NCI-H345 treated with DMSO at 0.1 percent for 48 hours (cell line): ENCODE results near the gene PTPRN2.
"Not testable (repeated sequence)": the region's sequence is repeated elsewhere in the genome, so short reads cannot be mapped to it uniquely, and the experiment has no call there.

Experiments
- DNase-seq: peaks from one replicate; lab custom pipeline; 2025; ENCODE audit not compliant: unreplicated experiment; lab: John Stamatoyannopoulos, UW

The PTPRN2 gene

GRCh38 chr7:157994319-157994718 is 593.3 kb downstream of the PTPRN2 start:
- no peak for DNase-seq

GRCh38 chr7:157993406-157994105 is 594.1 kb downstream of the PTPRN2 start:
- no peak for DNase-seq

DNA sequence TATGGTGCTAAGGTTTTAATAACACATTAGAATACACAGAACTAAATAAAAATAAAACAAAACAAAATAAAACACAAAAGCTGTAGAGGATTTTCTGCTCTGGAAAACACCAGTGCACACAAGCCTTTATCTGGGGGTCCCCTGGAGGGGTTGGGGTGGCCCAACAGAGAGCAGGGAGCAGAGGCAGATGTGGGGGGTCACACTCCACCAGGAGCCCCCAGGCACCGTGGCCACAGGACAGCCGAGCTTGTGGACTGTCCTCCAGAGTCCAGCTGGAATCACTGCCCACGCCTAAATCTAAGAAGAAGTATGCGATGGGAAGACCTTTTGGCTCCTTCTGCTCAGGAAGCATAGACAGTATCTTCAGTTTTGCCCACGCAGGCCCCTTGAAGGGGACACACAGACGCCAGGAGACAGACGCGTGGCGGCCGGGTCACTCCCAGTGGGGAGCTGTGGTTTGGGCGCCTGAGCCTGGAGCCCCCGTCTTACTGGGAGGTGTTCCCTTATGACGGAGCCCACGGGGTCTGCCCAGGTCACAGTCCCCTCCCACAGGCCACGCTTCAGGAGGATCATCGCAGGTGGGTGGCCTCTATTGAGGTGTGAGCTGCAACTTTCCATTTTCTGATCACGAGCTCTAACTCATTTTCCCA is 595.0 kb downstream of the PTPRN2 start:
- no peak for DNase-seq

DNA sequence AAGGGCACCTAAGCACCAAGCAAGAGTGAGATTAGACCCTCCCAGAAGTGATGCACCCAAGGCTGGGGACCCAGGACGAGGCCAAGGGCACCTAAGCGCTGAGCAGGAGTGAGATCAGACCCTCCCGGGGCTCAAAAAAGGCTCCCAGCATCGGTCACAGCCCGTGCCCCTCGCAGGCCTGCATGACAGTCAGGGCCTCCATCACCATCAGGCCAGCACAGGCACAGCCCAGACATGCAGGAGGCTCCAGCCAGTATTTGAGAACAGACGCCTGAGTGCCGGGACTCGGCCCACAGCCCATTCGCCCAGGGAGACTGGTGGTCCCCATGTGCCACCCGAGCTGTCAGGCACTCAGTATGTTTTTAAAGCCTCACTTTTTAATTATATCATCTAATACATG is 595.9 kb downstream of the PTPRN2 start:
- DNase-seq, result no peak

DNA sequence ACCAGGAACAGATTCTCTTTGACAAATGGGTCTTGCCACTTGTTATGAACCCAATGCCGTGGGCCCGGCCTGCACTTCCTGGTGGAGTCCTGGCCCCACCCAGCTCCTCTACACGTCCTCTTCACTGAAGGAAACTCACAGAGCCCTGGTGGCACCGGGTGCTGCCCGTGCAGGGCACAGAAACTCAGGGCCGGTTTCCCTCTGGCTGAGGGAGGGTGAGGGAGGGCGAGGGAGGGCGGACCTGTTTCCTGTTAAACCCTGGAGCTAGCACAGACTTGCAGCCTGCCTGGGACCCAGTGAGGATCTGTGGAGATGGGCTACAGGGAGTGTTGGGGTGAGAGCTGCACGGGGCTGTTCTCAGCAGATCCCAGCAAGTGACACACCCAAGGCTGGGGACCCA is 596.3 kb downstream of the PTPRN2 start:
- DNase-seq, result no peak

GRCh38 chr7:157990881-157991250 is 596.8 kb downstream of the PTPRN2 start:
- no peak for DNase-seq

GRCh38 chr7:157990226-157990880 is 597.3 kb downstream of the PTPRN2 start:
- DNase-seq, result no peak

GRCh38 chr7:157989589-157989988 is 598.0 kb downstream of the PTPRN2 start:
- no peak for DNase-seq

GRCh38 chr7:157987906-157988305 is 599.7 kb downstream of the PTPRN2 start:
- no peak for DNase-seq

GRCh38 chr7:157986051-157986450 is 601.6 kb downstream of the PTPRN2 start:
- no peak for DNase-seq

DNA sequence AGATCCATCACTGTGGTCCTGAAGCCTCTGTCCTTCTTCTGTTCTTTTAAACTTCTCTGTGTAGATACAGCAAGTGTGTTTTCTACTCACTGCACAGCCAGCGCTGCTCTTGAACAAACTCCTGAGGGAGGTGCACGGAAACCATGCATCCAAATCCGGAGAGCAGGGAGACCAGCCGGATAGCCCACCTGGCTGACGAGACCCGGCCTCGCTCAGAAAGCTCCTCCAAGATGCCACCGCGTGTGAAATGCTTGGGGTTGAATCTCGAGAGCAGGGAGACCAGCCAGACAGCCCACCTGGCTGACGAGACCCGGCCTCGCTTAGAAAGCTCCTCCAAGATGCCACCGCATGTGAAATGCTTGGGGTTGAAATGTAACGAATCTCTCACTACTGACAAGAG is 602.0 kb downstream of the PTPRN2 start:
- DNase-seq, result no peak

DNA sequence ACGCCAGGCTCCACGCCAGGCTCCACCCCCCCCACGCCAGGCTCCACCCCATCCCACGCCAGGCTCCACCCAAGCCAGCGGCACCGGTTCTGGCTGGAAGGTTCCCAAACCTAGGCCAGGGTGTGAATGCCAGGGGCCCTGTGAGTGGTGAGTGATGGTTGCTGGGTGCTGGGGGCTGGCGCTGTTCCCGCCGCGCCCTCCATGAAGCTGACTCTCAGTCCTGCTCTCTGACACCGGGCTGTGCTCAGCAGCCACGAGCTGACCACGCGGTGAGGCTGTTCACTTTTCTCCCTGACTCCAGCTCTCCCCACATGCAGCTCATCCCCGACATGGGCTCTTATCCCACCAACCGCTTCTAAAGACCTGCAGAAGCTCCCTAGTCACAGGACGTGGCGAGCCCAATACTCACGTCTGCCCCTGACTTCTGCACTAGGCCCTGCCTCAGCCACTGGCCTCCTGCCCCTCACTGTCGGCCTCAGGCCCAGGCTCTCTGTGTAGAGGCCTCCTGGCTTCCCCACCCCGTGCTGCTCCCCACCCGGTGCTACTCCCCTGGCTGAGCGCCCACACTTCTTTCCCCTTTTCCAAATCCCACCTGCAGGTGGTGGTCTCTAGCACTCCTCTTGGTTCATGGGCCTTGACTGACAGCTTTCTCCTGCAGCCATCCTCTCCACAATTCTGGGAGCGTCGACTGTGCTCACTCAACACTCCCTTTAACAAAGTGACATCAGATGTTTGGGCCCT is 603.0 kb downstream of the PTPRN2 start:
- DNase-seq, result no peak

- no peak for DNase-seq
Observed at GRCh38 chr7:157983502-157984422, 603.9 kb downstream of the PTPRN2 start.

- no peak for DNase-seq
Observed at GRCh38 chr7:157981778-157982177, 605.8 kb downstream of the PTPRN2 start.

GRCh38 chr7:157980774-157981173 is 606.8 kb downstream of the PTPRN2 start:
- no peak for DNase-seq

DNA sequence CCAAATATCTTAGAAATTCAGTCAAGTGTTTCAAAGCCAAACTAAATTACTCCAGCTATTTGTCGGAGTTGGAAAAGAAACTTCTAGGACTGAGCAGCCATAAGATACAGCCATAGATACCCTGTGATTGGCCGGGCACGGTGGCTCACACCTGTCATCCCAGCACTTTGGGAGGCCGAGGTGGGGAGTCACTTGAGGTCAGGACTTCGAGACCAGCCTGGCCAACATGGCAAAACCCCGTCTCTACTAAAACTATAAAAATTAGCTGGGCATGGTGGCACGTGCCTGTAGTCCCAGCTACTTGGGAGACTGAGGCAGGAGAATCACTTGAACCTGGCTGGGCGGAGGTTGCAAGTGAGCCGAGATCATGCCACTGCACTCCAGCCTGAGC is 607.3 kb downstream of the PTPRN2 start:
- not testable (repeated sequence) for DNase-seq

DNA sequence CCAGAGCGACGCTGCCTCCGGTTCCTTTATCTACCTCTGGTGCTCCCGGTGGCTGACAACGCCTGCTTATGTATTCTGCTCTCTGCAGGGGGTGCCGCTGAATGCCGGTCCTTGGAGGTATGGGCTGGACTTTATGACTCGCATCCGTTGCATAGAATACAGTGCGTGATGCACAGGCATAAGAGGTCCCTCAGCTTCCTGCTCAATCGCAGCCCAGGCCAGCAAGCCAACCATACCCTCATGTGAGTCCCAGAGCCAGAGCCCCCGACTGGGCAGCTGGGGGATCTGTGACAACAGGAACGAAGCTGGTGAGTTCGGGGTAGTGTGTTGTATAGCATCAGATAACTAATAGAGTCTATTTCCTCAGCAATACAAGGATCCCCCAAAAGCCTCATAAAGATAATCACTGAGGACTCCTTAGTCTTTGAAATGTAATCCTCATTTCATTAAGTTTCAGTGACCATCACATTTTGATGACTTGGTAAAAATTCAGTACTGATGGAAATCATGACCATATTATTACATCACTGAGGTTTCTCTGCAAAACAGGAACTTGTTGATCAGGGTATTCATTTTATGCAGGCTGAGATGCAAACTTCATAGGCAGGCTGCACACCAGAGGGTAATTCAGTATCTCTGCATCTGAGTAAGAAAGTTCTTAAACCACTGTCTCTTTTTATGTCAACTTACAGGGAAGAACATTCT is 607.8 kb downstream of the PTPRN2 start:
- peak; percentile 74 for DNase-seq

GRCh38 chr7:157978766-157979165 is 608.9 kb downstream of the PTPRN2 start:
- peak; percentile 54 for DNase-seq

DNA sequence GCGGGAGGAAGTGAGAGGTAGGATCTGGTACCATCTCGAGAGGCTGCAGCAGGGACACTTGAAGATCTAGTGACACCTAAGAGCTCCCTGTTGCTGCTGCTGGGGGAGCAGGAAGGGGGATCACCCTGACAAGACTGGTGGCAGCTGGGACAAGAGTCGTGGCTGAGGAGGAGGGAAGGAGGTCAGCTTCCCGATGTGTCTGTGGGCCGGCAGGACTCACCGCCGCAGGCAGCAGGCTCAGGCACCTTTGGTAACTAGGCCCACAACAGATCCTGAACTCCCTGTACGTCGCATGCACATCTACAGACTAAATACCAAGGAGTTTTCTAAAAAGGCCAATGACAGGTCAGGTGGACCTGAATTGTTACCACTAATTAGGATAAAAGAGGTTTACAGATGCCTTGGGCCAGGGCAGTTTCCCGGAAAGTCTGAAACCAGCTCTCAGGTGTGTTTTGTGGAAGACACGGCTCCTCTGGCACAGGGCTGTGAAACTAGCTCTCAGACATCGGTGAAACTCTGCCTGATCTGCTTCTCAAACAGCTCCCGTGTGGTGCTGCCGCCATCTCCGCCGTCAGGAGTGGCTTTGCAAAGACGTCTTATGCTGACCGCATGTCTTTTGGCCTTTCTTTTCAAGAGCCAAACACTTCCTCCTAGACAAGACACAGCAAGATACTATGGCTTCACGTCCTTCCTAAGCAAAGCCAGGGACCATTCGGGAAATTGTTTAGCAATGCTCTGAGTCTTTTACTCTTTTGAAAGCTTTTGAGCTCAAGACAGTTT is 609.7 kb downstream of the PTPRN2 start:
- DNase-seq, result no peak
